ENCODE results near the gene MAD2L1BP. TPM values are rescaled to one million over a fixed set of nuclear protein-coding genes. Genes with fewer than 3 reads are reported as not detected.
A peak's percentile ranks its signal among the peaks of the same experiment; 100 is the strongest.

Gene MAD2L1BP
- total RNA-seq, 1 experiment from 2014 or later, result 36.6 TPM

- Histone ChIP-seq H3K27me3 (ENCODE audit: insufficient read depth, low read length) (no peaks in the 10 kb centered on the region), H3K9me3 (ENCODE audit: control insufficient read depth in 1 of 2, insufficient read depth in 1 of 2, low read depth in 1 of 2, low read length in 2 of 2) (no peaks in the 10 kb centered on the region), H3K36me3 (ENCODE audit: control insufficient read depth in 1 of 2, insufficient read depth in 2 of 2, low read length in 2 of 2) (peaks cover 7 to 25% of the 10 kb centered on the region in 2 experiments; a peak in 1 of 4 replicates), H3K9me2 (ENCODE audit: insufficient read depth) (no peaks in the 10 kb centered on the region), H2AFZ (ENCODE audit: low read depth, low read length, poor library complexity, severe bottlenecking) (no peak overlapping the region), H4K20me1 (ENCODE audit: insufficient read depth) (no peaks in the 10 kb centered on the region), H3K27ac (ENCODE audit: low read depth, low read length) (peak overlapping the region; percentile 76), H3K9ac (ENCODE audit: low read length) (peak overlapping the region; percentile 88), H3K4me2 (ENCODE audit: low read length) (peak overlapping the region; percentile 84), H3K79me2 (ENCODE audit: insufficient read depth, low read length) (peaks cover 24% of the 10 kb centered on the region), H3K4me1 (ENCODE audit: control insufficient read depth in 1 of 2, insufficient read depth in 2 of 2, low read length in 2 of 2) (peaks cover 20 to 39% of the 10 kb centered on the region in 2 experiments), H3K4me3 (replicated peaks in 1 of 2; ENCODE audit: low read depth in 1 of 2, low read length in 2 of 2) (peak overlapping the region; percentile 80 to 100)
- POLR2A ChIA-PET, result interaction anchor here (0.7 to 3.4 kb wide), 7 partner anchors 11 to 445 kb away, joined by 3 to 43 read pairs (median 4); partner anchors contain the start of gene VEGFA
- ATAC-seq (peak; percentile 38), DNase-seq (ENCODE audit: low read depth, low spot score) (peak; percentile 37)
- TF ChIP-seq POLR2AphosphoS5 (IDR thresholded peaks at IDR 0.05; ENCODE audit: low read depth, low read length) (peak; percentile 60), EGR1 (IDR thresholded peaks at IDR 0.05; ENCODE audit: low read depth) (no peak), MAX (IDR thresholded peaks at IDR 0.05) (no peak)
- TSS peak; percentile 45 for BruUV-seq (replicated peaks)
- RAD21 ChIA-PET (ENCODE audit: low non-redundant PET in 1 of 2, low total read pairs in 2 of 2, uncharacterized antibody in 2 of 2, unreplicated experiment in 2 of 2), result interaction anchor here in 1 of 2 experiments (0.7 kb wide), 1 partner anchor 56 kb away, joined by 7 read pairs; no protein-coding TSS in a partner anchor
- CTCF ChIA-PET, result interaction anchor here (0.7 to 2.0 kb wide), 5 partner anchors 22 to 450 kb away, joined by 3 to 7 read pairs (median 4); partner anchors contain the start of gene VEGFA
- intact Hi-C loops (cut with micrococcal nuclease), result loop anchor here (2.0 to 5.0 kb wide), 2 partner anchors 144 to 618 kb away; partner anchors contain the start of genes HSP90AB1 and VEGFA
Measured at GRCh38 chr6:43628393-43629103, 7.1 kb upstream of the MAD2L1BP start.

- H3K9ac ChIP-seq (ENCODE audit: low read length), result peak within 1 kb of the TSS; percentile 88
- intact Hi-C loops (cut with micrococcal nuclease), result loop anchor here (2.0 to 5.0 kb wide), 2 partner anchors 143 to 618 kb away; partner anchors contain the start of genes HSP90AB1 and VEGFA
- peak within 1 kb of the TSS; percentile 80 to 100 for H3K4me3 ChIP-seq (replicated peaks in 1 of 2; ENCODE audit: low read depth in 1 of 2, low read length in 2 of 2)
- CTCF ChIA-PET, result interaction anchor here (0.6 to 2.0 kb wide), 10 partner anchors 21 to 450 kb away, joined by 3 to 7 read pairs (median 4); partner anchors contain the start of gene VEGFA
- H3K27ac ChIP-seq (ENCODE audit: low read depth, low read length), result peak within 1 kb of the TSS; percentile 86
- RAD21 ChIA-PET (ENCODE audit: low non-redundant PET in 1 of 2, low total read pairs in 2 of 2, uncharacterized antibody in 2 of 2, unreplicated experiment in 2 of 2), result interaction anchor here in 1 of 2 experiments (0.7 to 1.5 kb wide), 2 partner anchors 56 to 450 kb away, joined by 4 to 7 read pairs; no protein-coding TSS in a partner anchor
- no peaks in the 10 kb centered on the region for H4K20me1 ChIP-seq (ENCODE audit: insufficient read depth)
- POLR2A ChIA-PET, result interaction anchor here (0.6 to 3.4 kb wide), 18 partner anchors 11 to 883 kb away, joined by 3 to 43 read pairs (median 4); partner anchors contain the start of genes POLH, POLR1C, TBCC and VEGFA
- H3K9me2 ChIP-seq (ENCODE audit: insufficient read depth), result no peaks in the 10 kb centered on the region
- DNase-seq (ENCODE audit: low read depth, low spot score), result peak; percentile 97
- H3K79me2 ChIP-seq (ENCODE audit: insufficient read depth, low read length), result peaks cover 24% of the 10 kb centered on the region
- no peaks in the 10 kb centered on the region for H3K9me3 ChIP-seq (ENCODE audit: control insufficient read depth in 1 of 2, insufficient read depth in 1 of 2, low read depth in 1 of 2, low read length in 2 of 2)
- peaks cover 20 to 39% of the 10 kb centered on the region in 2 experiments for H3K4me1 ChIP-seq (ENCODE audit: control insufficient read depth in 1 of 2, insufficient read depth in 2 of 2, low read length in 2 of 2)
- ATAC-seq, result peak; percentile 85
- no peaks in the 10 kb centered on the region for H3K27me3 ChIP-seq (ENCODE audit: insufficient read depth, low read length)
- peak within 1 kb of the TSS; percentile 84 for H3K4me2 ChIP-seq (ENCODE audit: low read length)
- no TSS peak for BruUV-seq (replicated peaks)
- H2AFZ ChIP-seq (ENCODE audit: low read depth, low read length, poor library complexity, severe bottlenecking), result peak within 1 kb of the TSS; percentile 80
- H3K36me3 ChIP-seq (ENCODE audit: control insufficient read depth in 1 of 2, insufficient read depth in 2 of 2, low read length in 2 of 2), result peaks cover 5 to 20% of the 10 kb centered on the region in 2 experiments; a peak in 1 of 4 replicates
- TF ChIP-seq ZFX (IDR thresholded peaks at IDR 0.05) (peak; percentile 20; the same call in 1 of the 2 replicates), ZBTB33 (IDR thresholded peaks at IDR 0.05; ENCODE audit: extremely low read depth, insufficient replicate concordance, low read length) (peak; percentile 55), CTCF (IDR thresholded peaks at IDR 0.05 in 2 of 3, conservative IDR thresholded peaks at IDR 0.05 in 1 of 3; ENCODE audit: borderline replicate concordance in 1 of 3, insufficient read depth in 1 of 3, low read depth in 2 of 3, low read length in 2 of 3) (no peak), TCF7L2 (IDR thresholded peaks at IDR 0.05; ENCODE audit: borderline replicate concordance, extremely low read depth, insufficient read depth, insufficient read length) (peak; percentile 38), CEBPB (IDR thresholded peaks at IDR 0.05; ENCODE audit: low read depth) (no peak), MAX (IDR thresholded peaks at IDR 0.05) (no peak), SIN3A (IDR thresholded peaks at IDR 0.05; ENCODE audit: low read depth) (no peak), ELF1 (IDR thresholded peaks at IDR 0.05; ENCODE audit: borderline replicate concordance, low read depth) (no peak), SP1 (IDR thresholded peaks at IDR 0.05; ENCODE audit: low read depth) (no peak), YY1 (IDR thresholded peaks at IDR 0.05; ENCODE audit: extremely low read depth, insufficient replicate concordance, low read depth, low read length) (no peak)
Measured at GRCh38 chr6:43629104-43629504, 6.5 kb upstream of the MAD2L1BP start, which contains the start of gene GTPBP2. GTPBP2 (minus strand) TSS chr6:43629264; CDS start chr6:43629162, 102 bp downstream.
